Stimulated activated CD8-positive, alpha-beta memory T cell treated with anti-CD3 and anti-CD28 coated beads, Interleukin-7, amount 100 ng/mL, for 4 hours (primary cell): ENCODE data around the gene EPHB2.

Experiments used
- DNase-seq, 2 donors: peaks; one replicate each; pipeline ENCODE4 v3.0.0-alpha.2; 2020; ENCODE audit warnings: low read depth in 2 of 2

Gene EPHB2

DNA sequence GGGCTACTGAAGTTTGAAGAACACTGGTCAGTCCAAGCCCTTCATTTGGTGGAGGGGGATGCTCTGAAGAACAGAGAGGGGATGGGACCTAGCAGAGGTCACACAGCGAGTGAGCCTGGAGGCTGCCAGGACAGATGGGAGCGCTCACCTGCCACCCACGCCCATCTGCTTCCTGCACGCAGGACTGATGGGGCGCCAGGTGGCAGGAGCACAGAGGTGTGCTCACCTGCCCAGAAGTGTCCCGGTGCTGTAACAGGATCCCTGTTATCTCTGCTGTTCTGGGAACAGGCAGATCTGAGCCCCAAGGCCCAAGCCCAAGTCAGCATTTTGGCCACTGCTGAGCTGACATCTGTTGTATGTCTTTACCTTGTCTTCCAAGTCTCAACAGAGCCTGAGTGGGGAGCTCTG is 40.5 kb downstream of the EPHB2 start:
- DNase-seq: no peak

DNA sequence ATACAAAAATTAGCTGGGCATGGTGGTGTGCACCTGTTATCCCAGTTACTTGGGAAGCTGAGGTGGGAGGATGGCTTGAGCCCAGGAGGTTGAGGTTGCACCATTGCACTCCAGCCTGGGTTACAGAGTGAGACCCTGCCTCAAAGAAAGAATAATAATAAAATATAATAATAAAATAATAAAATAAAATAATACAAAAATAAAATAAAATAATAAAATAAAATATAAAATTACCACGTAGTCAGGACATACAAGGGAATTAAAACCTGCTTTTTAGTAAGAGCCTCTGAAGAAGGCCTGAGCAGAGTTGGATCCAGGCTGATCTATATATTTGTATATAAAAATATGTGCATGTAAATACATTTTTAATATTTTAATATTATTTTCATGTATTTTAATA is 41.7 kb downstream of the EPHB2 start:
- DNase-seq: no peak

DNA sequence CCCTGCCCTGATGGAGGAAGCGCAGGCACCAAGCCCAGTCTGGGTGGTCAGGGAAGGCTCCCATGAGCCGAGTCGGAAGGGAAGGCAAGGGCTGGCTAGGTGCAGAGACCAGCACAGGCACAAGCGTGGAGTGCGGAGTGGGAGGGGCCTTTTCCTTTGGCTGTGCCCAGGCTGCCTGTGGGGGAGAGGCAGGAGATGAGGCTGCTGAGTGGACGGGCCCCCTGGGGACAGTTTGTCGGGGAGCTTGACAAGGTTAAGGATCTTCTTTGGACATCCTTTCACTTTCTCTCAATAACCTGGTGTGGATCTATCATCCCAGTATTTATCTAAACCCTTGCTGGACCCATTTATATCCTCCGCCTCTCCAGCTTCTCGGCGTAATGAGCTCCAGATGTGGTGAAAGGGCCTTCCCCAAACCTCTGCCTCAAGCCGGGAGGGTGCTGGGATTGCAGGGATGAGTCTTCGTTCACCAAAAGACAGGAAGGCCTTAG is 42.9 kb downstream of the EPHB2 start:
- no peak for DNase-seq

DNA sequence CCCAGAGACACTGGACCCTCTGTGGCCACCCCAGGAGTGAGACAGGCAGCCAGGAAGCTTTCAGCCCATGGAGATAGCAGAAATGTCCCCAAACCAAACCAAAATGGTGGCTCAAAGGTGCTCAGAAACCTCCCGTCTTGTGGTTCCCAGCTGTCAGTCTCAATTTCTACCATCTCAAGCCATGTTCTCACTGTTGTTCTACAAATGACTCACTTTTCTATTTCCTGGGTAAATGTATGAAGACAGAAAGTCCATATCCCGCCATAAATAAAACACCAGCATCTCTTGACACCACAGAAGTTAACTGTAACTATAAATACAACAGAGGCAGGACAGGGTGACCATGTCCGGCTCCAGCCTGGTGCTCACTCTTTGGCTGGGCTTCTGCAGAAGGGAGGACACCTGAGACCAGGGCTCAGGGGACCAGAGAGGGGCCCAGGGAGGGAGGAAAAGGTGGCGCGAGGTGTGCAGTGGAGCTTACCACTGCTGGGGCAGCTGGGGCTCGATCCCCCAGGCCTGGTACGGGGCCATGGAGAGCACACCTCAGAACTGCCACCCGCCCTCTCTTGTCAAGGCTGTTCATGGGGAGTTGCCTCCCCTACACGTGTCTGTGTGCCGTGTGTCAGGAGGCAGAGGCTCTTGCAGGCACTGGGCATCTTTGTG is 43.6 kb downstream of the EPHB2 start:
- no peak for DNase-seq

DNA sequence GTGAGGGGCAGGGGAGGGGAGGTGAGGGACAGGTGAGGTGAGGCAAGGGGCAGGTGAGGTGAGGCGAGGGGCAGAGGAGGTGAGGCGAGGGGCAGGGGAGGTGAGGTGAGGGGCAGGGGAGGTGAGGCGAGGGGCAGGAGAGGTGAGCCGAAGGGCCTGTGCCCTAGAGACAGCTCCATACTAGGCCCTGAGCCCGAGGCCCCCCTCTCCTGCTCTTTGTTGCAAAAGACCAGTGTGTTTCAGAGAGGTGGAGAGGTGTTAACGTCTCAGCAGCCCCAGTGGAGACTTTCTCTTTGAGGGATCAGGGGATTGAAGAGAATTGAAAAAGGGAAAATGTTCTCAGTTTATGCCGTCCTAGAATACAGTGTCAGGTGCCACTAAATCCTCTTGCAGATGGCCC is 44.2 kb downstream of the EPHB2 start:
- no peak for DNase-seq

DNA sequence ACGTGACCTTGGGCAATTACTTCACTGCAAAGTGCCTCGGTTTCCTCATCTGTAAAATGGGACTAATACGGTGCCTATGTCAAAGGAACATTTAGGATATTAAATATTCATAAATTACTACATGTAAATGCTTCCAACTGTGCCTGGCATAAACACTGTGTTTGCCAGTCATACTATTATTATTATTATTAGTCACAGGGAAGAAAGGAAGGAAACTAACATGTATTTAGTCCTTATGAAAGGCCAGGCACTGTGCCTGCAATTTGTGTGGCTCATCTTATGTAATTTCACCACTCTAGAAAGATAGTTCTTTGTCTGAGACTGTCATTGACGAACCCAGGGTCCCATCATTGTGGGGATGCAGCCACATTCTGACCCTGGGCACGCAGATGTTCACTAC is 45.0 kb downstream of the EPHB2 start:
- DNase-seq: no peak

DNA sequence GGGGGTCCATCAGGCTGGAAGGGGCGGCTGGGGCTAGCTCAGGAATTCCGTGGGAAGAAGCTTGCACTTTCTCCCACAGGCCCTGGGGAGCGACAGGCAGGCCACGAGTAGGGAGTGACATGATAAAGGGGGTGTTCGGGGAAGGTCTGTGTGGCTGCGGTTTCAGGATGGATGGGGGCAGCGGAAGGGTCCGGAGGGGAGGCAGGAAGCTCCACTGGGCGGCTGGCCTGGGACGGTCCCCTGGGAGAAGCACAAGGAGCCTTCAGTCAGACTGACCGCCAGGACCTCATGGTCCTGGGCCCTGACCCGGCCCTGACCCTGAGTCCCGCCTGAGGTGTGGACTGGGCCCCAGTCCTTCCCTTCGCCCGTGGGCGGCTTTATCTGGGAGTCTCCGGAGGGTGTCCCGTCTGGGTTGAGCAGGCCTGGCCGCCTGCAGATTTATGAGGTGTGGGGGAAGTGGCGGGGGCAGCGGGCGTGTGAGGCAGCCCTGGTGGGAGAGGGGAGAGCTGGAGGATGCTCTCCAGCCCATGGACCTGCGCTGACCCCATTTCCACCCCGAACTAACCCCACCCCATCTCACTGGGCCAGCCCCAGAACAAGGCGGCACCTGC is 45.6 kb downstream of the EPHB2 start:
- no peak for DNase-seq

DNA sequence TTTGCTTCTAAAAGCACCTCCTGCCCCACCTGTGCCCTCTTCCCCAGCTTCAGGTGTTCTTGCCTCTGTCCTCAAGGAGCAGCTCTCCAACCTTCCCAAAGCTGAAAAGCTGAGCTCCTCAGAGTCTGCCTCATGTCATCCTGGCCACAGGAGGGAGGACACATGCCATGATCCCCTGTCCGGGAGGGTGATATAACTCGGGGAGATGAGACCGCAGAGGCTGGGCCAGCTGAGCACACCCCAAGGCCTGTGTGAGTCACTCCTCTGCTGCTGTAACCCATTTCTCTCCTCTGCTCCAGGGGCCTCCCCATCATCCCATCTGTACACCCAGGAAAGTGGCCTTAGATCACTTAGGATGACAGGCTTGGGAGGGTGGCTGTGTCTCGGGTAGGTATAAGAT is 49.8 kb downstream of the EPHB2 start:
- no peak for DNase-seq

DNA sequence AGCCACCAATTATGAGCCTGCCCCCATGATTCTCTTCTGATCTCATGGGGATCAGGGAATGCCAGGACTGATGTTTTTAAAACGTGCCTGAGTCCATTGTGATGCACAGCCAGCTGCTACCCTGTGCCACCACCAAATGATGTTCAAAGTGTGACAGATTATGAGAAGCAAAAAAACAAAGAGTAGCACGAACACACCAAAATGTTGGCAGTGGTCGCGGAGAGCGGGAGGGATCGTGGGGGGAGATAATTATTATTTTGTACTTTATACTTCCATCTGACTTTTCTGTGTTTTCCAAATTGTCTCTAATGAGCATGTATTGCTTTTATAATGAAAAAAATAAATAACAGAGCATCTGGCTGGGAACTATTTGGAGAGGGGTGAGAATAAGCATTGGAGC is 50.5 kb downstream of the EPHB2 start:
- no peak for DNase-seq

DNA sequence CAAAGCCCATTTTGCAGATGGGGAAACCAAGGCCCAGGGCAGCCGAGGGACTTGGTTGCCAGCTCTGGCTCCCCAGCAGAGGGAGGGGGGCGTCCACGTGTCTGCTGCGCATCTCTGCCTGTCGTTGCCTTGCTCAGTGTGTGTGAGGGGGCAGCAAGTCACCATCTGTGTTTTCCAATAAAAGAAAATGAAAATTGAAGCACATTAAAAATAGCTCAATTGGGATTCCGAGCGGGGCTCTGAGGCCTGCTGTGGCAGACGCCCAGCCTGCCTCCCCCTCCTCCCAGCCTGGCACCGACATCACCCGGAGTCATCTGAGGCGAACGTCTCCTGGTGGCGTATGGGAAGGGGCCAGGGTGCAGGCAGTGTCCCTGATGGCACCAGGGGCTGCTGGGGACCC is 51.2 kb downstream of the EPHB2 start:
- no peak for DNase-seq

DNA sequence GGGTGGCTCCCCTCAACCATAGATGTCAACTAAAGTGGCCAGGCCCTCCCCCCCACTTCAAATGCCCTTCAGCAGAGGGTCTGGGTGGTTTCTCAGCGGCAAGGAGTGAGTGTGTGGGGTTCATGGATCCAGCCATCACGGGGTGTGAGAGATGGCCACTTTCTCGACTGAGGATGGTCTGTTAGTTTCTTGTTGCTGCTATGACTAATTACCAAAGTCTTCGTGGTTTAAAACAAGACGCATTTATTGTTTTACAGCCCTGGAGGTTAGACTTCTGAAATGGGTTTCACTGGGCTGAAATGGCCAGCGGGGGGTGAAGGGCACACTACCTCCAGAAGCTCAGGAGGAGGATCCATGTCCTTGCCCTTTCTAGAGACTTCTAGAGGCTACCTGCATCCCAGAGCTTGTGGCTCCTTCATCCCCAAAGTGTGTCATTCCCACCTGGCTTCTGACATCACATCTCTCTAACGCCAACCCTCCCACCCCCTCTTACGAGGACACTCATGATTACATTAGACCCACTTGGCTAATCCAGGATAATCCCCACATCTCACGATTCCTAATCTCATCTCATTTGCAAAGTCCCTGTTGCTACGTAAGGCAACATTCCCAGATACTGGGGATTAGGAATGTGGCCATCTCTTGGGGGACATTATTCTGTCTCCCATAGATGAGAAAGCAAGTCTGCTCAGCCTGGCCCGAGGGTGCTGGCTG is 53.0 kb downstream of the EPHB2 start:
- no peak for DNase-seq

DNA sequence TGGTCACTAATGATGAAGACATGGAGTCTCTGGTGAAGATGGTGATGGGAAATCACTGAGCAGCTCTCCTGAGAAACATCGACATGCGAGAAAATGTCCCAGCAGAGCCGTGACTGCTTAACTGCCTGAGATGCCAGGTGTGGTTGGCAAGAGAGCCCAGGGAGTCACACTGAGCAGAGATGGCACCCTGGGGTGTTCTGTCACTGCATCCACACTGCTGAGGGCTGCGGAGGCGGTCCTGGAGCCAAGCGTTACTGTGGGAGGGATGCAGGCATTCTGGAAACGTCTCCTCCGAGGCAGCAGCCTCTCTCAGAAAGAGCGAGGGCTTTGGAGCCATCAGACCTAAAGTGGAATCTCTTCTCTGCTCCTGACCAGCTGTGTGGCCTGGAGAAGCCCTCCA is 57.2 kb downstream of the EPHB2 start:
- DNase-seq: no peak

DNA sequence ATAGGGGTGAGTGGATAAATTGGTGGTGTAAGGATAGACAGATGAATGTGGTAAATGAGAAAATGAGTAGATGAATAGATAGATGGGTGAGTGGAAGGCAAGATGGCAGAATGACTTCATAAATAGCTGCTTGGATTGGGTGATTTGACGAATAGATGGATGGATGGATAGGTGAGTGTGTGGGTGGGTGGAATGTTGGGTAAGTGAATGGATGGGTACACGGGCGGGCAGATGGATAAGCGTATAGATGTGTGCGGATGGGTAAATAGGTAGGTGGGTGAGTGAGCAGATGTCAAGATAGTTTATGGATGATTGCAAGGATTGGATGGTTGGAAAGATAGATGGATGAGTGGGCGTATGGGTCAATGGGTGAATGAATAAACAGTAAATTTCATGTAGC is 59.3 kb downstream of the EPHB2 start:
- no peak for DNase-seq

DNA sequence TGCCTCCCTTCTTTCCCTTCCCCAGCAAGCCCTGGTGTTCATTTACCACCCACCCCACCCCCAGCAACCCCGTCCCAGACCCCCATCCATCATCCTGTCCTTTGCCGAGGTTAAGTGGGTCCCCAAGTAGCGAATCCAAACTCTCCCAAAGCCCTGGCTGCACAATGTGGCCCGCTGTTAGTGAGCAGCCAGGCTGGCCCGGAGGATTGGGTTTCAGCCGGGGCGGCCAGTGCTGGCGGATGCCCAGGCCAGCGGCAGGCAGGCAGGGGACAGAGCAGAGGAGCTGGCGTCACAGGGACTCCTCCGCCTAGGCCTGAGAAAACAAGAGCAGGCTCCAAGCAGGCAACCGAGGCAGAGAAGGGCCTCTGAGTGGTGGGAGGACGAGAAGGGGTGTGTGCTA is 61.4 kb downstream of the EPHB2 start:
- DNase-seq: no peak

DNA sequence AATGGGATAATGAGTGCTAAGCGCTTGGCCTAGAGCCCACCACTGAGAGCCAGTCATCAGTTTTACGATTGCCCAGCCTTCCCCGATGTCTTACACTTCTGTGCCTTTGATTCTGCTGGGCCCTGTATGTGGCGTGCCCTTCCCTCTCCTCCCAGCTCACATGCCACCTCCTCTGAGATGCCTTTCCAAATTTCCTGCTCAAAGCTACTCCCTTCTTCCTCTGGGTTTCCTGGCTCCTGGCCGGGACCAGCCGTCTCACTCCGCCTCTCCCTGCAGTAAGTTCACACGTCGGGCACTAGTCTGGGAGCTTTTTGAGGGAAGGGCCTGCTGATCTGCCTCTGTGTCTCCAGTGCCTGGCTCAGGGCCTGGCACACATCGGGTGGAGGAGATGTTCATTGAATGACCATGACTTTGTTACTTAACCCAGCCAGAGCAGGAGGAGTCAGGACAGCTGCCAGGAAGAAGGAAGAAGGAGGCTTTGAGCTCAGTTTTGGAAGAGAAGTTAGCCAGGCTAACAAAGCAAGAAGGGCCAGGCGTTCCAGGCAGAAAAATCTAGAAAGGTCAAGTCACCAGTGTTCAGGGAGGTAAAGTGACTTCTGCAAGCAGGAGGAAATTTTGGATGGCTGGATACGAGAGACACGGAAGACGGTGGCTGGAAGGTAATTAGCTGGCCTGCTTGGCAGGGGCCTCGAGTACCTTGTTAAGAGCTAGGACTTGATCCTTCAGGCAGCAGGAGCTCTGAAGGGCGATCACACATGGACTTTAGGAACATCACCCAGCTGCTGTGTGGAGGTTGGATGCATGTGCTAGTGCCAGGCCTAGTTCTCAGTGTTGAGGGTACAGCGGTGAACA is 63.6 kb downstream of the EPHB2 start:
- no peak for DNase-seq

DNA sequence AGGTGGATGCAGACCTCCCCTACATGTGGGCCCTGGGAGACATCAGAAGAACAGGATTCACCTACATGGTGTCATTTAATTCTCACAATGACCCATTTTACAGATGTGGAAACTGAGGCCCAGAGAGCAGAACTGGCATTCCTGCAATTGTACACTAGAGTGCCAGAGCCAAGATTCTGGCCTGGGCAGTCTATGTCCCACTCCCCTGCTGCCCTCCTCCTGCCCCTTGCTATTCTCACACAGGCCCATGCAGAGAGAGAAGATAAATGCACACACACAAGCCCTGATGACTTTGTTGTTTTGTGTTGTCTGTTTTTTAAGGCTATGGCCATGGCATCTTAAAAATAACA is 64.2 kb downstream of the EPHB2 start:
- no peak for DNase-seq

DNA sequence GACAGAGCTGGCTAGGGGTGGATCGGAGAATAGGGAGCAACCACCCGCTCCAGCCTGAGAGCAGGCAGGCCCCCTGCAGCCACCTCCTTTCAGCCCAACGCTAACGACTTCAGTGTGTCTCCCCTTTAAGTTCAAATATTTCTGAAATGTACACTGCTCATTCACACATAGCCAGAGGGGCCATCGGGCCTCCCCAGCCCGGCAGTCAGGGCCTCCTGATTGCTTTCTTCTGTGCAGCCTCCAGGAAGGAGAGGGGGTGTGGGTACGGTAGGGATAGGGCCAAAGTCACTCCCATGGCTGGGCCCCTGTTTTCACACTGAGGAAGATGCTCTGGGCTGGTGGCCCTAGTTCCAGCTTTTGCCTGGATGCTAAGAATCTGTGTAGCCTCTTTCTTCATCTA is 64.8 kb downstream of the EPHB2 start:
- DNase-seq: no peak

DNA sequence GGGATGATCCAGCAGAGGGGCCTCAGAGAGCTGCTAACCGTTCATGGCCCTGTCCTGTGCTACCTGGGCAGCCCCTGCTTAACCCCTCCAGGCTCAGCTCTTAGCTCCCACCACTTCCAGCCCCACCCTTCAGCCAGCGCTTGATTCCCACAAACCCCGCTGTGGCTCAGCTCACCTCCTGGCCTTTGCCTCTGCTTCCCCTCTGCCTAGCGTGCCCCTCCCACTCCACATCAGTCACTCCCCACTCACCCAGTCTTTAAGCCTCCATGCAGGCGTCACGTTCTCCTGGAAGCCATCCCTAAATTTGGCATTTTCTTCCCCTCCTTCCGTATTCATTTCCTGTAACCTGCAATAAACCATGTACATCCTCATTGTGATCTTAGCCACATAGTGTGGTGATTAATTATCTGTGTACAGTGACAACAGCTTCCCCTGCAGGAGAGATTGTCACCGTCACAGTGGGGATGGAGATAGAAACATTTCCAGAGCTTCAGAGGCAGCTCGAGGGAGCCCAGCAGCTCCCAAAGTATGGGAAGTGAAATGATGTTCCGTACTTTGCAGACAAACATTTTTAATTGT is 65.5 kb downstream of the EPHB2 start:
- no peak for DNase-seq

DNA sequence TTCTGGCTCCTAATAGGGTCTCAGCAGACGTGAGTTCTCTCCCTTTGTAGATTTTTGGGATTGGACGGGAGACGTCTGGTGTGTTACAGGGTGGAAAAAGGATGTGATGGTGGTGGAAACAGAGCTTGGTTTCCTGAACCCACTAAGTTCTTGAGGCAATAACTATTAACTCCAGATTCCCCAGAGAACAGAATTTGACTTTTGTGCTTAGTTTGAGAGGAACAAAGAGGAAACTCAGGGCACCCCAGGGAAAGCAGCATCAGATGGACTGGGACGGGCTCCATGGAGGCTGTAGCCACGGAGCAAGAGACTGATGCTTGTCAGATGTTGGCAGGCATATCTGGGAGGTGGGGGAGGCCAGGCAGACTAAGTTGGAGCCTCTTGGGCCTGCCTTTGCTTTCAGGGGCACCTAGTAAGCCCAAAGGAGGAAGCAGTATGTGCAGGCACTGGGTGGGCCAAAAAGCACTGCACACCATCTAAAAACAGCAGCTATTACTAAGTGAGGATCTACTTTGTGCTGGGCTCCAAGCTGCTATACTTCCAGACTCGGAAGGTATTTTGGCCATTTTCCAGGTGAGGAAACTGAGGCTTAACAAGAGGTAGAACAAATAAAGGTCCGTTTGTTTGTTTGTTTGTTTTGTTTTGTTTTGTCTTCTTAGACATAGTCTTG is 66.9 kb downstream of the EPHB2 start:
- DNase-seq: no peak

DNA sequence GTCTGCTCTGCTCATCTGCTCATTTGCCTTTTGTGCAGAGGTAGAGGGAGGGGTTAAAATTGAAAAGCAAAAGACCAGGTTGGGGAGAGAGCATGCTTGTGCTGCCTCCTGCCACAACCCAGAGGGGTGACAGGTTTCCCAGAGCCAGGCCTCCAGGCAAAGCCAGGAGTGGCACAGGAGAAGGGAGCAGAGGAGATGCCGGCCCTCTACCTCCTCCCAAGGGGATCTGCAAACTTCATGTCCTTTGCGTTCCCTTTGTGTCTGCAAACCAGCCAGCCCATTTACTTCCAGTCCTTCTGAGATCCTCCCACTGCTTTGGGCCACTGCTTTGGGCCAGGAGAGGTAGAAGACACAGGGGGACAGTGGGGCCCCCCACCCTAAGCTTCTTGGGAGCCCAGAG is 67.8 kb downstream of the EPHB2 start:
- no peak for DNase-seq

DNA sequence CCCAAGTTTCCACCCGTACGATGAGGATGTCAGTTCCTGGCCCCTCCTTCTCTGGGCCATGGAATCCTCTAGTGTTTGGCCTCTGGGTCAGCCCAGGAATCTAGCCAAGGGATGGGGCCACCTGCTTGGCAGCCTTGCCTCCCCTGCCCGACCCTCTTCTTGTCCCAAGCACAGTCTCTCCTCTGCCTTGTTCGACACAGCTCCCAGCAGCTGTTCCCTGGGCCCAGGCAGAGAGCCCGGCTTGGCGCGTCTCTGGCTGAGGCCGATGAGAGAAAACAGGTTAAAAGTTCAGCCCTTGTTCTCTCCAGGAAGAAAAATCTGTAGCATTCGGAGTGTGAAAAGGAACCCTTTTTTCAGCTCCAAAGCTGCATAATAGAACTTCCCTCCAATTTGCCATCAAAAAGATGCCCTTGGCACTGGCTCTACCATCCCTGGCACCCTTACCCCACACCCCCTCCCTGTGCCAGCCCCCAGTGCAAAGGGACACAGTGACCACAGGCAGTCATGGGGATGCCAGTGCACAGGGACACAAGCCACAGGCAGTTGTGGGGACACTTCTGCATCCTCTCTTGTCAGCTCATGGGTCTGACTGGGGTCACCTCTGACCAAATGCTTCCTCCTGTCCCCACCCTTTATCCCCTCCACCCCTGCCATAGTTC is 68.4 kb downstream of the EPHB2 start:
- DNase-seq: no peak
